GM23338 (cell line): ENCODE data around the gene MAD1L1. TPM values are rescaled to one million over a fixed set of nuclear protein-coding genes. Genes with fewer than 3 reads are reported as not detected.

Experiments
- ATAC-seq: fragments of 200-7000 bp; cut with Tn5 transposase; 3 replicates; pipeline ENCODE4 v1.9.1; 2020
- DNase-seq: peaks from one replicate; pipeline ENCODE4 v3.0.0-alpha.2; 2015; ENCODE audit warnings: low spot score
- H2AFZ ChIP-seq: fragments of 200-600 bp; sonication (generic); 2 replicates; pipeline ENCODE4 v1.8.0; 2016; ENCODE audit warnings: antibody characterized with exemption, mild to moderate bottlenecking, moderate library complexity
- H3F3A ChIP-seq: fragments of 200-600 bp; sonication (generic); replicated peaks from 2 replicates; pipeline ENCODE4 v1.8.0; 2017; ENCODE audit warnings: antibody characterized with exemption, mixed run types, low read depth
- H3K27ac ChIP-seq: fragments of 200-600 bp; sonication (generic); 2 replicates; pipeline ENCODE4 v1.6.1; 2016; ENCODE audit warnings: low read depth
- H3K27me3 ChIP-seq: fragments of 200-600 bp; sonication (generic); 2 replicates; pipeline ENCODE4 v1.8.0; 2016; ENCODE audit warnings: mild to moderate bottlenecking, mixed run types, moderate library complexity; ENCODE audit not compliant: insufficient read depth
- H3K36me3 ChIP-seq: fragments of 200-600 bp; sonication (generic); 2 replicates; pipeline ENCODE4 v1.8.0; 2016; ENCODE audit warnings: mild to moderate bottlenecking; ENCODE audit not compliant: insufficient read depth
- H3K4me1 ChIP-seq: fragments of 200-600 bp; sonication (generic); 2 replicates; pipeline ENCODE4 v1.8.0; 2016; ENCODE audit warnings: mild to moderate bottlenecking, moderate library complexity; ENCODE audit not compliant: insufficient read depth
- H3K4me2 ChIP-seq: fragments of 200-600 bp; sonication (generic); 2 replicates; pipeline ENCODE4 v1.7.1; 2017; ENCODE audit warnings: mixed run types
- H3K4me3 ChIP-seq: fragments of 200-600 bp; sonication (generic); 2 replicates; pipeline ENCODE4 v1.6.1; 2016; ENCODE audit warnings: mixed run types
- H3K79me2 ChIP-seq: fragments of 200-600 bp; sonication (generic); replicated peaks from 2 replicates; pipeline ENCODE4 v1.8.0; 2017; ENCODE audit warnings: mild to moderate bottlenecking; ENCODE audit not compliant: insufficient read depth
- H3K9me2 ChIP-seq: fragments of 200-600 bp; sonication (generic); 2 replicates; pipeline ENCODE4 v1.8.0; 2017; ENCODE audit not compliant: insufficient read depth
- H4K20me1 ChIP-seq: fragments of 200-600 bp; sonication (generic); replicated peaks from 2 replicates; pipeline ENCODE4 v1.8.0; 2017; ENCODE audit warnings: mild to moderate bottlenecking; ENCODE audit not compliant: insufficient read depth
- H3K27ac Mint-ChIP-seq: 2 replicates; pipeline ENCODE4 v1.8.0; 2020; ENCODE audit warnings: inconsistent platforms, mild to moderate bottlenecking, moderate library complexity, mixed read lengths
- H3K27me3 Mint-ChIP-seq: 3 replicates; pipeline ENCODE4 v1.8.0; 2022; ENCODE audit warnings: low read depth, mild to moderate bottlenecking, moderate library complexity, mixed read lengths, inconsistent platforms; ENCODE audit not compliant: insufficient read depth, poor library complexity
- H3K36me3 Mint-ChIP-seq: 3 replicates; pipeline ENCODE4 v1.8.0; 2021; ENCODE audit warnings: low read depth, mild to moderate bottlenecking, inconsistent platforms, moderate library complexity, mixed read lengths
- H3K4me1 Mint-ChIP-seq: 3 replicates; pipeline ENCODE4 v1.8.0; 2020; ENCODE audit warnings: mild to moderate bottlenecking, inconsistent platforms, mixed read lengths
- H3K4me3 Mint-ChIP-seq: 3 replicates; pipeline ENCODE4 v1.8.0; 2021; ENCODE audit warnings: moderate library complexity, mild to moderate bottlenecking, inconsistent platforms, mixed read lengths
- H3K9me3 Mint-ChIP-seq: 3 replicates; pipeline ENCODE4 v1.8.0; 2020; ENCODE audit warnings: moderate library complexity, mild to moderate bottlenecking, inconsistent platforms, mixed read lengths
- CREB1 ChIP-seq: fragments of 250-450 bp; sonication (Bioruptor Pico); IDR thresholded peaks from 2 replicates; pipeline ENCODE4 v1.5.0; 2020; ENCODE audit warnings: low read depth, mild to moderate bottlenecking, moderate library complexity
- CTCF ChIP-seq, 2 experiments: fragments of 200-600 bp in 1 of 2; sonication (generic) in 1 of 2; conservative IDR thresholded peaks; 2 replicates each; pipeline versions ENCODE4 v1.5.1 to v1.6.1; 2016 to 2017; ENCODE audit warnings: antibody characterized with exemption in 2 of 2, low read depth in 2 of 2, mild to moderate bottlenecking in 2 of 2, moderate library complexity in 1 of 2
- EZH2 ChIP-seq: fragments of 200-600 bp; sonication (generic); IDR thresholded peaks from one replicate; pipeline ENCODE4 v1.8.0; 2017; ENCODE audit warnings: antibody characterized with exemption, mild to moderate bottlenecking, low read depth; ENCODE audit not compliant: unreplicated experiment
- EZH2phosphoT487 ChIP-seq: fragments of 200-600 bp; sonication (generic); IDR thresholded peaks from one replicate; pipeline ENCODE4 v1.8.1; 2018; ENCODE audit warnings: antibody characterized with exemption; ENCODE audit not compliant: unreplicated experiment
- JUNB ChIP-seq: IDR thresholded peaks from one replicate; pipeline ENCODE4 v1.6.1; 2016; ENCODE audit warnings: antibody characterized with exemption; ENCODE audit not compliant: unreplicated experiment
- NANOG ChIP-seq: IDR thresholded peaks from 2 replicates; pipeline ENCODE4 v1.6.1; 2016; ENCODE audit warnings: antibody characterized with exemption, borderline replicate concordance
- POLR2AphosphoS5 ChIP-seq: IDR thresholded peaks from 2 replicates; pipeline ENCODE4 v1.6.1; 2016; ENCODE audit warnings: antibody characterized with exemption, low read depth
- REST ChIP-seq: IDR thresholded peaks from one replicate; pipeline ENCODE4 v1.6.1; 2018; ENCODE audit warnings: antibody characterized with exemption; ENCODE audit not compliant: unreplicated experiment
- STAT1 ChIP-seq: IDR thresholded peaks from one replicate; pipeline ENCODE4 v1.6.1; 2016; ENCODE audit warnings: antibody characterized with exemption; ENCODE audit not compliant: unreplicated experiment
- ZNF114 ChIP-seq: fragments of 250-450 bp; sonication (Bioruptor Pico); IDR thresholded peaks from 2 replicates; pipeline ENCODE4 v1.5.0; 2020; ENCODE audit warnings: mild to moderate bottlenecking, moderate library complexity
- ZNF331 ChIP-seq: fragments of 250-450 bp; sonication (Bioruptor Pico); IDR thresholded peaks from 2 replicates; pipeline ENCODE4 v1.5.0; 2020; ENCODE audit warnings: low read depth, mild to moderate bottlenecking, moderate library complexity
- ZNF462 ChIP-seq: fragments of 250-450 bp; sonication (Bioruptor Pico); IDR thresholded peaks from 2 replicates; pipeline ENCODE4 v1.5.0; 2020; ENCODE audit warnings: mild to moderate bottlenecking, moderate library complexity
- polyA plus RNA-seq: library from polyadenylated mRNA; unstranded; fragments of >200 nt; fragmentation: Nextera tagmentation; extraction: Ambion mirVana; gene quantifications from 2 replicates; pipeline ENCODE4 v1.2.1, GENCODE V29; 2016
- total RNA-seq: library from RNA; depleted of rRNA; stranded (reverse); fragments of >200 nt; shearing (Covaris generic); gene quantifications from 2 replicates; pipeline ENCODE4 v1.2.3, GENCODE V29; 2014
- TF ChIP-seq, protein P1 (sequence below): IDR thresholded peaks from 2 replicates; pipeline ENCODE4 v1.6.1; 2016; ENCODE audit warnings: antibody characterized with exemption

Gene MAD1L1
- total and polyA plus RNA-seq, 2 experiments from 2014 or later = 40.3 to 59.3 TPM

DNA sequence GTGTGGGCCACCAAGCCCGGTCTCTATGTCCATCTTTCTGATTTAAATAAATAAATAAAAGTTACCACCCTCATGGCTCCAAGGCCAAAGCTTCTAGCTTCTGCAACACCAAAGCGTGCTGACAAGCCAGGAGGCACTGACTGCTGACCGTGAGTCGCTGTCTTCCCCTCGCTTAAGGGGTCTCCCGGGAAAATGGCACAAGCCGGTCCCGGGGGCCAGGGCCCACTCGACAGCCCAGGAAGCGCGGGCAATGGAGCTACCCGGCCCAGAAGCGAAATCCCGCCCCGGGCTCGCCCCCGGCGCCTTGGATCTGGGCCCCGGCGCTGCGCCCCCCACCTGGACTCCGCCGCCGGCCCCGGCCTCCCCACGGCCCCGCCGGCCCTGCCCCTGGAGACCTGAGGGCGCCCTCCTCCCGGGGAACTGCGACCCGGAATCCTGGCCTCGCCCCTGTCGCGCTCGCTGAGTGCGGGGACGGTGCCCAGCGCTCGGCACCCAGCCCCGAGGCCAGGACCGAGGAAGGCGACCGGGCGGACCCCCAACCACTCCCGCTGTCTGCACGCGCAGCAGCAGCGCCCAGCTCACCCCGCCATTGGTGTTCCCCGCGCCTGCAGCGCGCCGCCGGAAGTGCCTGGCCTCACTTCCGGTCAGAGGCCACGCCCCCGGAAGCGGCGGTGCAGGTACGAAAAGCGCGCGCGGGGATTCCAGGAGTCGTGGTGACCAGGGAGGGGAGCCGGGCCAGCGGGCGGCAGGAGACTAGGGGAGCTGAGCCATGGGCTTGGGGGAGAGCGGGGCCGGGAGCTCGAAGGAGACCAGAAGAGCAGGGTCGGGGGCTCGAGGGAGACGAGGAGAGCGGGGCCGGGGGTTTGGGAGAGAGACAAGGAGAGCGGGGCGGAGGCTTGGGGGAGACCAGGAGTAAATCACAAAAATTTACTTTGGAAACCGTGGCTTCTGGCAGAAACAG is 9.1 kb upstream of the MAD1L1 start, which contains the start of the genes MRM2 and NUDT1:
Gene MRM2 (minus strand): TSS at position 626 of the 961 bp plus-strand sequence. CDS start 36 bp downstream, at position 590.
Gene NUDT1 (plus strand): TSS at position 647 of the 961 bp plus-strand sequence. CDS start 2,349 bp downstream, outside the sequence.
- peaks cover 16% of the 10 kb centered on the region for H3K36me3 ChIP-seq
- no peaks in the 10 kb centered on the region for H3K9me2 ChIP-seq
- H3K4me1 ChIP-seq = peaks cover 16% of the 10 kb centered on the region
- H3F3A ChIP-seq = 0 out of 2 replicates have a peak, but pooled peaks cover 4% of the 10 kb centered on the region
- peak; percentile 84 for ATAC-seq
- H3K79me2 ChIP-seq = peaks cover 35% of the 10 kb centered on the region
- peak within 1 kb of the TSS; percentile 89 for H3K4me2 ChIP-seq
- H4K20me1 ChIP-seq = no peaks in the 10 kb centered on the region; the same call in 1 of the 2 replicates
- H3K4me3 ChIP-seq = peak within 1 kb of the TSS; percentile 94
- Mint-ChIP-seq H3K9me3 (no peaks in the 10 kb centered on the region), H3K36me3 (peaks cover 31% of the 10 kb centered on the region), H3K27me3 (peaks cover 13% of the 10 kb centered on the region), H3K4me3 (peak within 1 kb of the TSS; percentile 90), H3K27ac (peak within 1 kb of the TSS; percentile 95), H3K4me1 (peaks cover 9% of the 10 kb centered on the region)
- H2AFZ ChIP-seq = peak within 1 kb of the TSS; percentile 39; the same call in 1 of the 2 replicates
- peak; percentile 94 for DNase-seq
- peak within 1 kb of the TSS; percentile 5; the same call in 1 of the 2 replicates for H3K27ac ChIP-seq
- TF ChIP-seq ZNF331 (CRISPR knock-in tag) (no peak), EZH2phosphoT487 (no peak), NANOG (no peak), POLR2AphosphoS5 (peak; percentile 97), CREB1 (0 out of 2 replicates have a peak, but pooled peaks have one; percentile 10), CTCF (conservative IDR thresholded peaks at IDR 0.05; ENCODE audit: low read depth in 2 of 2) (no peak), ZNF114 (no peak), STAT1 (no peak), JUNB (no peak), REST (no peak), ZNF462 (CRISPR knock-in tag) (no peak), EZH2 (no peak)
- TF ChIP-seq, protein P1, sequence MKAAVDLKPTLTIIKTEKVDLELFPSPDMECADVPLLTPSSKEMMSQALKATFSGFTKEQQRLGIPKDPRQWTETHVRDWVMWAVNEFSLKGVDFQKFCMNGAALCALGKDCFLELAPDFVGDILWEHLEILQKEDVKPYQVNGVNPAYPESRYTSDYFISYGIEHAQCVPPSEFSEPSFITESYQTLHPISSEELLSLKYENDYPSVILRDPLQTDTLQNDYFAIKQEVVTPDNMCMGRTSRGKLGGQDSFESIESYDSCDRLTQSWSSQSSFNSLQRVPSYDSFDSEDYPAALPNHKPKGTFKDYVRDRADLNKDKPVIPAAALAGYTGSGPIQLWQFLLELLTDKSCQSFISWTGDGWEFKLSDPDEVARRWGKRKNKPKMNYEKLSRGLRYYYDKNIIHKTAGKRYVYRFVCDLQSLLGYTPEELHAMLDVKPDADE = peak; percentile 77
- no peaks in the 10 kb centered on the region for H3K27me3 ChIP-seq
